GM06990 (cell line): ENCODE data around the gene TECPR2.

Experiments used
- DNase-seq: peaks from one replicate; pipeline ENCODE4 v3.0.0-alpha.2; 2011; ENCODE audit not compliant: insufficient read length; ENCODE audit errors: extremely low read depth
- H3K27me3 ChIP-seq: replicated peaks from 2 replicates; pipeline ENCODE4 v1.6.0; 2011; ENCODE audit warnings: low read length; ENCODE audit not compliant: control insufficient read depth, insufficient read depth
- H3K36me3 ChIP-seq: 2 replicates; pipeline ENCODE4 v1.5.1; 2011; ENCODE audit warnings: low read length; ENCODE audit not compliant: control insufficient read depth, insufficient read depth
- H3K4me3 ChIP-seq: replicated peaks from 2 replicates; pipeline ENCODE4 v1.5.1; 2011; ENCODE audit warnings: low read depth, mild to moderate bottlenecking, control low read depth, low read length
- TF ChIP-seq, protein P1 (sequence below): IDR thresholded peaks from 2 replicates; pipeline ENCODE4 v1.5.1; 2011; ENCODE audit warnings: low read length, control low read depth, mild to moderate bottlenecking, inconsistent platforms; ENCODE audit not compliant: insufficient read depth, poor library complexity, severe bottlenecking

Gene TECPR2

GRCh38 chr14:102407258-102407657 lies 44.5 kb downstream of the TECPR2 start:
- Histone ChIP-seq H3K36me3 (no peaks in the 10 kb centered on the region), H3K27me3 (no peaks in the 10 kb centered on the region), H3K4me3 (no peak overlapping the region)
- DNase-seq: no peak
- TF ChIP-seq, protein P1, sequence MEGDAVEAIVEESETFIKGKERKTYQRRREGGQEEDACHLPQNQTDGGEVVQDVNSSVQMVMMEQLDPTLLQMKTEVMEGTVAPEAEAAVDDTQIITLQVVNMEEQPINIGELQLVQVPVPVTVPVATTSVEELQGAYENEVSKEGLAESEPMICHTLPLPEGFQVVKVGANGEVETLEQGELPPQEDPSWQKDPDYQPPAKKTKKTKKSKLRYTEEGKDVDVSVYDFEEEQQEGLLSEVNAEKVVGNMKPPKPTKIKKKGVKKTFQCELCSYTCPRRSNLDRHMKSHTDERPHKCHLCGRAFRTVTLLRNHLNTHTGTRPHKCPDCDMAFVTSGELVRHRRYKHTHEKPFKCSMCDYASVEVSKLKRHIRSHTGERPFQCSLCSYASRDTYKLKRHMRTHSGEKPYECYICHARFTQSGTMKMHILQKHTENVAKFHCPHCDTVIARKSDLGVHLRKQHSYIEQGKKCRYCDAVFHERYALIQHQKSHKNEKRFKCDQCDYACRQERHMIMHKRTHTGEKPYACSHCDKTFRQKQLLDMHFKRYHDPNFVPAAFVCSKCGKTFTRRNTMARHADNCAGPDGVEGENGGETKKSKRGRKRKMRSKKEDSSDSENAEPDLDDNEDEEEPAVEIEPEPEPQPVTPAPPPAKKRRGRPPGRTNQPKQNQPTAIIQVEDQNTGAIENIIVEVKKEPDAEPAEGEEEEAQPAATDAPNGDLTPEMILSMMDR: no peak

DNA sequence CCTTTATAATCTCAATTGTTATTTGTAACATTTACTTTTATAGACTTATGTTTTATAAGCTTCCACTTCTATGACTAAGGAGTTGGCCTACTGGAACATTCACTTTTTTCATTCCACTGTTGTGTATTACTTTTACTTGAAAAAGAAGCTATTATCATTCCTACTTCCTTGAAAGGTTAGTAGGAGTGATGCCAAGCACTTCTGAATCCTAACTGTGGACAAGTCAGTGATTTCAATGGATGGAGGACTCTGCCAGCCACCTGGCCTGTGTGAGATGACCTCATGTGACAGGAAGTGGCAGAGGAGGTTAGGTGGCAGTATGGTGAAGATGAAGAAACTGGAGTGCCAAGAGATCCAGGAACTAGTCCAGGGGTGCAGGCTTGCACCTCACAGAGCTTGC lies 46.0 kb downstream of the TECPR2 start:
- no peaks in the 10 kb centered on the region for H3K27me3 ChIP-seq
- TF ChIP-seq, protein P1: no peak
- H3K4me3 ChIP-seq: no peak overlapping the region
- H3K36me3 ChIP-seq: no peaks in the 10 kb centered on the region
- no peak for DNase-seq

DNA sequence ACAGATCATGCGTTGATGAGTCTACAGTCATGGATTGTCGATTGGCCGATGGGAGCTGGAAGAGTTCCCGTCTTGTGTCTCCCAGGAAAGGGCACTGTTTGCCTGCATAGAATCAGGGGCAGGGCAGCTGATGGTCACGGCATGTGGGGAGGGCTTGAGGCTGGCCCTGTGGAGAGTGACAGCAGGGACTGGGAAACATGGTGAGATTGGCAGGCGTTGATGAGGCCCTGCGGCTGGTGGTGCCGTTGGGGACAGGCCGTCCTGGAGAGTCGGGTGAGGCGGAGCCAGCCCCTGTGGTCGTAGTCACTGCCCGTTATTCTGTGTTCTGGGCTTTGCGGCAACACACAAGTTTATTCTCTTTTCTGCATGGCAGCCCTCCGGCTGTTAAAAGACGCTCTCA lies 52.9 kb downstream of the TECPR2 start:
- Histone ChIP-seq H3K36me3 (peaks cover 5% of the 10 kb centered on the region; the same call in 1 of the 2 replicates), H3K4me3 (no peak overlapping the region), H3K27me3 (no peaks in the 10 kb centered on the region)
- no peak for DNase-seq
- TF ChIP-seq, protein P1: no peak

GRCh38 chr14:102417001-102417431 lies 54.3 kb downstream of the TECPR2 start:
- H3K27me3 ChIP-seq: no peaks in the 10 kb centered on the region
- peaks cover 5% of the 10 kb centered on the region; the same call in 1 of the 2 replicates for H3K36me3 ChIP-seq
- TF ChIP-seq, protein P1: no peak
- no peak overlapping the region for H3K4me3 ChIP-seq
- DNase-seq: no peak

DNA sequence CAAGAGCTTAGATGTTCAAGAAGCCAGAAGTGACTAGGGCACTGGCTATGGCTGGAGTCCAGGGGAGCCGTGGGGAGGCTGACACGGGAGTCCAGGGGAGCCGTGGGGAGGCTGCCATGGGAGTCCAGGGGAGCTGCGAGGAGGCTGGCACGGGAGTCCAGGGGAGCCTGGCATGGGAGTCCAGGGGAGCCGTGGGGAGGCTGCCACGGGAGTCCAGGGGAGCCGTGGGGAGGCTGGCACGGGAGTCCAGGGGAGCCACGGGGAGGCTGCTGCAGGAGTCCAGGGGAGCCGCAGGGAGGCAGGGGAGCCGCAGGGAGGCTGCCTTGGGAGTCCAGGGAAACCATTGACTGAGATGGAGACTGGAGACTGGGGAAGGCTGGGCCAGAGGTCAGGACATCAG lies 54.9 kb downstream of the TECPR2 start:
- no peaks in the 10 kb centered on the region for H3K27me3 ChIP-seq
- H3K36me3 ChIP-seq: peaks cover 5% of the 10 kb centered on the region; the same call in 1 of the 2 replicates
- TF ChIP-seq, protein P1: no peak
- no peak for DNase-seq
- H3K4me3 ChIP-seq: no peak overlapping the region
